SW480 (cell line): ENCODE measurements around the gene PSME4.

Experiments
- DNase-seq: peaks from one replicate; pipeline ENCODE4 v3.0.0-alpha.2; 2016; ENCODE audit warnings: low spot score

Gene PSME4

GRCh38 chr2:53970724-53971602 is at the start of gene PSME4:
Gene PSME4, minus strand, starts transcription at chr2:53970993. Its CDS starts 209 bp downstream, at chr2:53970784.
- DNase-seq: peak; percentile 86

- no peak for DNase-seq
These were observed 45.3 kb upstream of the PSME4 start for GRCh38 chr2:54015798-54016699.

- DNase-seq: no peak
These were observed 43.2 kb upstream of the PSME4 start for GRCh38 chr2:54013996-54014395.

GRCh38 chr2:54012538-54013141 is 41.8 kb upstream of the PSME4 start:
- DNase-seq: no peak

- DNase-seq: no peak
These were observed 38.8 kb upstream of the PSME4 start for GRCh38 chr2:54009549-54009948.

- DNase-seq: no peak
These were observed 37.6 kb upstream of the PSME4 start for GRCh38 chr2:54008439-54008838.

GRCh38 chr2:54000524-54000923 is 29.7 kb upstream of the PSME4 start:
- DNase-seq: peak; percentile 29

GRCh38 chr2:54000122-54000521 is 29.3 kb upstream of the PSME4 start:
- no peak for DNase-seq

- DNase-seq: no peak
These were observed 28.0 kb upstream of the PSME4 start for GRCh38 chr2:53998834-53999233.

- no peak for DNase-seq
These were observed 24.3 kb upstream of the PSME4 start for GRCh38 chr2:53994818-53995808.

- no peak for DNase-seq
These were observed 21.2 kb upstream of the PSME4 start for GRCh38 chr2:53991948-53992347.

- DNase-seq: no peak
These were observed 18.5 kb upstream of the PSME4 start for GRCh38 chr2:53989210-53989862.

GRCh38 chr2:53987336-53987921 is 16.6 kb upstream of the PSME4 start:
- DNase-seq: no peak

GRCh38 chr2:53985646-53986045 is 14.9 kb upstream of the PSME4 start:
- DNase-seq: no peak

GRCh38 chr2:53969968-53970723 is 647 bp downstream of the PSME4 start:
- peak; percentile 55 for DNase-seq

- peak; percentile 80 for DNase-seq
These were observed 1.4 kb downstream of the PSME4 start for GRCh38 chr2:53969285-53969967.

- no peak for DNase-seq
These were observed 5.7 kb downstream of the PSME4 start for GRCh38 chr2:53964987-53965687.

- DNase-seq: no peak
These were observed 6.4 kb downstream of the PSME4 start for GRCh38 chr2:53964257-53964952.
